GM23338 (cell line): Measurements from ENCODE around the gene UQCR11. TPM values are rescaled to one million over a fixed set of nuclear protein-coding genes. Genes with fewer than 3 reads are reported as not detected.

Source experiments
- ATAC-seq: fragments of 200-7000 bp; cut with Tn5 transposase; 3 replicates; pipeline ENCODE4 v1.9.1; 2020
- DNase-seq: peaks from one replicate; pipeline ENCODE4 v3.0.0-alpha.2; 2015; ENCODE audit warnings: low spot score
- H2AFZ ChIP-seq: fragments of 200-600 bp; sonication (generic); 2 replicates; pipeline ENCODE4 v1.8.0; 2016; ENCODE audit warnings: antibody characterized with exemption, mild to moderate bottlenecking, moderate library complexity
- H3F3A ChIP-seq: fragments of 200-600 bp; sonication (generic); replicated peaks from 2 replicates; pipeline ENCODE4 v1.8.0; 2017; ENCODE audit warnings: antibody characterized with exemption, mixed run types, low read depth
- H3K27ac ChIP-seq: fragments of 200-600 bp; sonication (generic); 2 replicates; pipeline ENCODE4 v1.6.1; 2016; ENCODE audit warnings: low read depth
- H3K27me3 ChIP-seq: fragments of 200-600 bp; sonication (generic); 2 replicates; pipeline ENCODE4 v1.8.0; 2016; ENCODE audit warnings: mild to moderate bottlenecking, mixed run types, moderate library complexity; ENCODE audit not compliant: insufficient read depth
- H3K36me3 ChIP-seq: fragments of 200-600 bp; sonication (generic); 2 replicates; pipeline ENCODE4 v1.8.0; 2016; ENCODE audit warnings: mild to moderate bottlenecking; ENCODE audit not compliant: insufficient read depth
- H3K4me1 ChIP-seq: fragments of 200-600 bp; sonication (generic); 2 replicates; pipeline ENCODE4 v1.8.0; 2016; ENCODE audit warnings: mild to moderate bottlenecking, moderate library complexity; ENCODE audit not compliant: insufficient read depth
- H3K4me2 ChIP-seq: fragments of 200-600 bp; sonication (generic); 2 replicates; pipeline ENCODE4 v1.7.1; 2017; ENCODE audit warnings: mixed run types
- H3K4me3 ChIP-seq: fragments of 200-600 bp; sonication (generic); 2 replicates; pipeline ENCODE4 v1.6.1; 2016; ENCODE audit warnings: mixed run types
- H3K79me2 ChIP-seq: fragments of 200-600 bp; sonication (generic); replicated peaks from 2 replicates; pipeline ENCODE4 v1.8.0; 2017; ENCODE audit warnings: mild to moderate bottlenecking; ENCODE audit not compliant: insufficient read depth
- H3K9me2 ChIP-seq: fragments of 200-600 bp; sonication (generic); 2 replicates; pipeline ENCODE4 v1.8.0; 2017; ENCODE audit not compliant: insufficient read depth
- H4K20me1 ChIP-seq: fragments of 200-600 bp; sonication (generic); replicated peaks from 2 replicates; pipeline ENCODE4 v1.8.0; 2017; ENCODE audit warnings: mild to moderate bottlenecking; ENCODE audit not compliant: insufficient read depth
- H3K27ac Mint-ChIP-seq: 2 replicates; pipeline ENCODE4 v1.8.0; 2020; ENCODE audit warnings: inconsistent platforms, mild to moderate bottlenecking, moderate library complexity, mixed read lengths
- H3K27me3 Mint-ChIP-seq: 3 replicates; pipeline ENCODE4 v1.8.0; 2022; ENCODE audit warnings: low read depth, mild to moderate bottlenecking, moderate library complexity, mixed read lengths, inconsistent platforms; ENCODE audit not compliant: insufficient read depth, poor library complexity
- H3K36me3 Mint-ChIP-seq: 3 replicates; pipeline ENCODE4 v1.8.0; 2021; ENCODE audit warnings: low read depth, mild to moderate bottlenecking, inconsistent platforms, moderate library complexity, mixed read lengths
- H3K4me1 Mint-ChIP-seq: 3 replicates; pipeline ENCODE4 v1.8.0; 2020; ENCODE audit warnings: mild to moderate bottlenecking, inconsistent platforms, mixed read lengths
- H3K4me3 Mint-ChIP-seq: 3 replicates; pipeline ENCODE4 v1.8.0; 2021; ENCODE audit warnings: moderate library complexity, mild to moderate bottlenecking, inconsistent platforms, mixed read lengths
- H3K9me3 Mint-ChIP-seq: 3 replicates; pipeline ENCODE4 v1.8.0; 2020; ENCODE audit warnings: moderate library complexity, mild to moderate bottlenecking, inconsistent platforms, mixed read lengths
- CREB1 ChIP-seq: fragments of 250-450 bp; sonication (Bioruptor Pico); IDR thresholded peaks from 2 replicates; pipeline ENCODE4 v1.5.0; 2020; ENCODE audit warnings: low read depth, mild to moderate bottlenecking, moderate library complexity
- CTCF ChIP-seq, 2 experiments: fragments of 200-600 bp in 1 of 2; sonication (generic) in 1 of 2; conservative IDR thresholded peaks; 2 replicates each; pipeline versions ENCODE4 v1.5.1 to v1.6.1; 2016 to 2017; ENCODE audit warnings: antibody characterized with exemption in 2 of 2, low read depth in 2 of 2, mild to moderate bottlenecking in 2 of 2, moderate library complexity in 1 of 2
- EZH2 ChIP-seq: fragments of 200-600 bp; sonication (generic); IDR thresholded peaks from one replicate; pipeline ENCODE4 v1.8.0; 2017; ENCODE audit warnings: antibody characterized with exemption, mild to moderate bottlenecking, low read depth; ENCODE audit not compliant: unreplicated experiment
- EZH2phosphoT487 ChIP-seq: fragments of 200-600 bp; sonication (generic); IDR thresholded peaks from one replicate; pipeline ENCODE4 v1.8.1; 2018; ENCODE audit warnings: antibody characterized with exemption; ENCODE audit not compliant: unreplicated experiment
- JUNB ChIP-seq: IDR thresholded peaks from one replicate; pipeline ENCODE4 v1.6.1; 2016; ENCODE audit warnings: antibody characterized with exemption; ENCODE audit not compliant: unreplicated experiment
- NANOG ChIP-seq: IDR thresholded peaks from 2 replicates; pipeline ENCODE4 v1.6.1; 2016; ENCODE audit warnings: antibody characterized with exemption, borderline replicate concordance
- POLR2AphosphoS5 ChIP-seq: IDR thresholded peaks from 2 replicates; pipeline ENCODE4 v1.6.1; 2016; ENCODE audit warnings: antibody characterized with exemption, low read depth
- REST ChIP-seq: IDR thresholded peaks from one replicate; pipeline ENCODE4 v1.6.1; 2018; ENCODE audit warnings: antibody characterized with exemption; ENCODE audit not compliant: unreplicated experiment
- STAT1 ChIP-seq: IDR thresholded peaks from one replicate; pipeline ENCODE4 v1.6.1; 2016; ENCODE audit warnings: antibody characterized with exemption; ENCODE audit not compliant: unreplicated experiment
- ZNF114 ChIP-seq: fragments of 250-450 bp; sonication (Bioruptor Pico); IDR thresholded peaks from 2 replicates; pipeline ENCODE4 v1.5.0; 2020; ENCODE audit warnings: mild to moderate bottlenecking, moderate library complexity
- ZNF331 ChIP-seq: fragments of 250-450 bp; sonication (Bioruptor Pico); IDR thresholded peaks from 2 replicates; pipeline ENCODE4 v1.5.0; 2020; ENCODE audit warnings: low read depth, mild to moderate bottlenecking, moderate library complexity
- polyA plus RNA-seq: library from polyadenylated mRNA; unstranded; fragments of >200 nt; fragmentation: Nextera tagmentation; extraction: Ambion mirVana; gene quantifications from 2 replicates; pipeline ENCODE4 v1.2.1, GENCODE V29; 2016
- total RNA-seq: library from RNA; depleted of rRNA; stranded (reverse); fragments of >200 nt; shearing (Covaris generic); gene quantifications from 2 replicates; pipeline ENCODE4 v1.2.3, GENCODE V29; 2014

The UQCR11 gene
- total and polyA plus RNA-seq, 2 experiments from 2014 or later: 46.4 to 413 TPM

GRCh38 chr19:1601613-1602064, 3.6 kb downstream of the UQCR11 start:
- H3K9me3 Mint-ChIP-seq: no peaks in the 10 kb centered on the region
- ATAC-seq (no peak), DNase-seq (peak; percentile 54)
- H3K79me2 ChIP-seq: peaks cover 51% of the 10 kb centered on the region
- H4K20me1 ChIP-seq: peaks cover 43% of the 10 kb centered on the region
- H3F3A ChIP-seq: peaks cover 12% of the 10 kb centered on the region
- H3K27ac ChIP-seq: 0 out of 2 replicates have a peak overlapping the region, but pooled peaks have one; percentile 72
- H3K4me3 ChIP-seq: no peak overlapping the region
- H3K4me1 ChIP-seq: peaks cover 6% of the 10 kb centered on the region
- TF ChIP-seq CTCF (conservative IDR thresholded peaks at IDR 0.05; ENCODE audit: low read depth in 2 of 2): peak; percentile 18 to 51; a peak in 3 of 4 replicates
- TF ChIP-seq CREB1 (CRISPR knock-in tag): no peak
- H3K4me3 Mint-ChIP-seq: no peak overlapping the region
- peaks cover 34% of the 10 kb centered on the region for H3K36me3 Mint-ChIP-seq
- H3K27me3 ChIP-seq: no peaks in the 10 kb centered on the region
- no peaks in the 10 kb centered on the region for H3K9me2 ChIP-seq
- H2AFZ ChIP-seq: no peak overlapping the region
- H3K36me3 ChIP-seq: peaks cover 11% of the 10 kb centered on the region
- peaks cover 7% of the 10 kb centered on the region; the same call in 2 of the 3 replicates for H3K4me1 Mint-ChIP-seq
- H3K4me2 ChIP-seq: no peak overlapping the region
- H3K27ac Mint-ChIP-seq: peak overlapping the region; percentile 52; the same call in 1 of the 2 replicates
- H3K27me3 Mint-ChIP-seq: peaks cover 26% of the 10 kb centered on the region

GRCh38 chr19:1599460-1599846, 5.8 kb downstream of the UQCR11 start:
- Histone ChIP-seq H3K4me2 (no peak overlapping the region), H3F3A (peaks cover under 1% of the 10 kb centered on the region), H4K20me1 (peaks cover 43% of the 10 kb centered on the region), H3K27ac (no peak overlapping the region), H3K27me3 (no peaks in the 10 kb centered on the region), H3K36me3 (peaks cover 11% of the 10 kb centered on the region), H3K4me3 (no peak overlapping the region), H3K79me2 (peaks cover 43% of the 10 kb centered on the region), H3K4me1 (no peaks in the 10 kb centered on the region), H2AFZ (no peak overlapping the region), H3K9me2 (no peaks in the 10 kb centered on the region)
- DNase-seq (no peak), ATAC-seq (no peak)
- peaks cover 39% of the 10 kb centered on the region for H3K36me3 Mint-ChIP-seq
- no peak overlapping the region for H3K27ac Mint-ChIP-seq
- peaks cover 3% of the 10 kb centered on the region; the same call in 2 of the 3 replicates for H3K4me1 Mint-ChIP-seq
- no peak overlapping the region for H3K4me3 Mint-ChIP-seq
- H3K27me3 Mint-ChIP-seq: peaks cover 19% of the 10 kb centered on the region
- no peaks in the 10 kb centered on the region for H3K9me3 Mint-ChIP-seq
- TF ChIP-seq NANOG: no peak
- TF ChIP-seq STAT1: no peak
- TF ChIP-seq ZNF114 (CRISPR knock-in tag): no peak
- TF ChIP-seq EZH2: no peak
- no peak for TF ChIP-seq JUNB
- no peak for TF ChIP-seq REST
- TF ChIP-seq CREB1 (CRISPR knock-in tag): no peak
- no peak for TF ChIP-seq ZNF331 (CRISPR knock-in tag)
- no peak for TF ChIP-seq POLR2AphosphoS5
- no peak for TF ChIP-seq CTCF (conservative IDR thresholded peaks at IDR 0.05; ENCODE audit: low read depth in 2 of 2)
- TF ChIP-seq EZH2phosphoT487: no peak
